CD4-positive, alpha-beta T cell treated with Interferon alpha-2 for 1 hour (primary cell): Measurements from ENCODE around the gene PIP5K1B.
A peak's percentile ranks its signal among the peaks of the same experiment; 100 is the strongest.
"Not testable (repeated sequence)": the region's sequence is repeated elsewhere in the genome, so short reads cannot be mapped to it uniquely, and the experiment has no call there.

Source experiments
- DNase-seq, 2 donors: peaks; one replicate each; pipeline ENCODE4 v3.0.0-alpha.2; 2020 to 2022

The PIP5K1B gene

DNA sequence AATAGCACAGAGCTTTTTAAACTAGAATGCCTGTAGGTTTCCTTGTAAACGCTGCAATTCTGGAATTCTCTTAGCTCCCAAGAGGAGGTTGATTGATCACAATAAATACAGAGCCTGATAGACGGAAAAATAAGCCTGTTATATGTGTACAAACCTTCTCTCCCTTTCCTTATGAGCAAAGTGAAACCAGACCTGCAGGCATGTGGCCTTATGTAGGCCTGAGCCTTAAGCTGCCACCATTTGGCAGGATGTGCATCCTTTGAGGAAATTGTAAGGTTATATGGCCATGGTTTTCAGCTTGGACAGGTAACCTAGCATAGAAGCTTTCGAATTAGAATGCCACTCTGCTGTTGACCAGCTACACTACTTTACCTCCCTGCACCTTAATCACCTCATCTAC, 259.7 kb downstream of the PIP5K1B start:
- DNase-seq = no peak

DNA sequence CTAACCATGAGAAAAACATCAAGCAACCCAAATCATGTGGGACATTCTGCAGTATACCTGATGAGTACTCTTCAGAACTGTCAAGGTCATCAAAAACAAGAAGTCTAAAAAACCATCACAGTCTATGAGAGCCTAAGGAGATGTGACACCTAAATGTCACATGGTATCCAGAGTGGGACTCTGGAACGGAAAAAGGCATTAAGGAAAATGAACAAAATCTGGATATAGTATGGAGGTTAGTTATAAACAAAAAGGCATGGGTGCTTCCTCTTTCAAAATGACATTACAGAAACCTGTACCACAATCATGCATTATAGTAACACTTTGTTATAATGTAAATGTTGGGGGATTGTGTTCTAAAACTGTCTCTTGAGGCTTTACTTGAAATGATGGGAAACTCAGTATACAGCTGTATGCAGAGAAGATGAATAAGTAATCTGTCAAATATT, 261.5 kb downstream of the PIP5K1B start:
- no peak for DNase-seq

GRCh38 chr9:68967800-68968199, 262.8 kb downstream of the PIP5K1B start:
- DNase-seq = no peak

DNA sequence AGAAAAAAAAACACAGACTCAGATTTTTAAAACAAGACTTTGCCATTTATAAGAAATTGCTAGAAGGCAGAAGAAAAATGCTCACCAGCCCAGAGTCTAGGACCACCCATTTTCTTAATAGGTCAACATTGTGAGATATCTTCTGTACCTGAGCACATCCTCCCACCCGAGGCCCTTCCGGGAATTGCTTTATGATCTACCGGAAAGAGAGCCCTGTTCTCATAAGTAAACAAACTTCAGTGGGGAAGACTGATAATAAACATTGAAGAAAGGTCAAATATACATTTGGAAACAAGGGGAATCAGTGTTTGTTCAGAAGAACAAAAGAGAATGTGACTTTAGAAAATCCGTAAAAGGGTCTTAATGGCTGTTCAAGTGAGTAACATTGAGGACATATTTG, 264.5 kb downstream of the PIP5K1B start:
- DNase-seq = no peak

- no peak for DNase-seq
Measured at GRCh38 chr9:68970151-68970550, 265.1 kb downstream of the PIP5K1B start.

DNA sequence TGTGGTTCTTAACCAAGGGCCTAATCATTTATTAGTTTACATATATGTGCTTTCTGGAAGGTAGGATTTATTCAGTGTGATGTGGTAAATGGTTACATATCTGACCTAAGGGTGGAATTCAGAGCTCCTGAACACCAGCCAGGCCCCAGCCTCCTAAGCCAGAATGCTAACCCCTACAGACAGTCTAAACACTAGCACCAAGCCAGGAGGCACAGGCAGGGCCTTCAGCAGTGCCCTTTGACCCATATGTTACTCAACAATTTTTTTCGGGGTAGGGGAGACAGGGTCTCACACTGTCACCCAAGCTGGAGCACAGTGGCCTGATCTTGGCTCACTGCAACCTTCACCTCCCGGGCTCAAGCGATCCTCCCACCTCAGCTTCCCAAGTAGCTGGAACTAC, 268.6 kb downstream of the PIP5K1B start:
- DNase-seq = no peak

DNA sequence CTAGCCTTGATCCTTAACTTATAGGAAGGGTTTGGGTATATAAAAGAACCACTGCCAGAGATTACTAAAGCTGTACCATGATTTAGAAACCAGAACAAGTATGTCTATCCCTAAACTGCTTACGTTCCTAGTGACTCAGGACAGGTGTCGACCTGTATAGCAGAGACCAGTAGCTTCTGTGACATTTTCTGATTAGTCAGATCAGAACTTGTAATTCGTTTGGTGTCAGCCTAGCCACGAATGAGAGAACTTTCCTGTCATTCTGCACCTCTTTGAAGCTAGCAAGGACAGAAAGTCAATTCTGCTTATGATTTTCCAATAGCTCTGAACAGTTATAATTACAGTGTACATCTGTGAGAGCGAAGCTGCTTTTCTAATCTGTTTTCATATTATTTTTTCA, 269.4 kb downstream of the PIP5K1B start:
- DNase-seq = no peak

GRCh38 chr9:68974901-68975300, 269.9 kb downstream of the PIP5K1B start:
- DNase-seq = no peak

DNA sequence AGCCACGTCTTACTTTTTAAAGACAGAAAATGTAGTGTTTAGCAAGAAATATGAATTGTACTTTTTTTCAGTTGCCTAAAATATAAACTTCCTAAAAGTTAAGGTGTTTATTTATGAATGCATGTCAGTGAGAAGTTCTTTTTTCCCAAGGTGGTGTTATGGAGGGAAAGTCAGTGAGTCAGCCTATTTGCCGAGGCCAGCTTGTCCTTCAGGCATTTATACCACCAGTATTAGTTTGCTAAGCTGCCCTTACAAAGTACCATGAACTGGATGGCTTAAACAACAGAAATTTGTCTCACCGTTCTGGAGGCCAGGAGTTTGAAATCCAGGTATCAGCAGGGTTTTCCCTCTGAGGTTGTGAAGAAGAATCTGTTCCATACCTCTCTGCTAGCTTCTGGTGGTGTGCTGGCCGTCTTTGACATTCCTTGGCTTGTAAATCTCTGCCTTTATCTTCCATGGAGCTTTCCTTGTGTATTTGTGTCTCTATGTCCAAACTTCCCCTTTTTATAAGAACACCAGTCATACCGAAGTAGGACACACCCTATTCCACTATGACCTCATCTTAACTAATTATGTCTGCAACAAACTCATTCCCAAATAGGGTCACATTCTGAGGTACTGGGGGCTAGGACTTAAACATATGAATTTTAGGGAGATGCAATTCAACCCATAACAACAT, 270.5 kb downstream of the PIP5K1B start:
- DNase-seq = no peak

DNA sequence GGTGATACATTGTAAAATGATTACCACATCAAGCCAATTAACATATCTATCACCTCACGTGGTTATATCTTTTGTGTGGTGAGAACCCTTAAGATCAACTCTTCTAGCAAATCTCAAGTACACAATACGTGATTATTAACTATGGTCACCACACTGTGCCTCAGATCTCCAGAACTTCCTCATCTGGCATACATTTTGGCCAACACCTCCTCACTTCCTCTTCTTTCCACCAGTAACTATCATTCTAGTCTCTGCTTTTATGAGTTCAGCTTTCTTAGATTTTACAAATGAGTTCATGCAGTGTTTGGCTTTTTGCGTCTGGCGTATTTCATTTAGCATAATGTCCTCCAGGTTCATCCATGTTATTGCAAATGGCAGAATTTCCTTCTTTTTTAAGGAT, 273.0 kb downstream of the PIP5K1B start:
- DNase-seq = peak in 1 of 2 donors; percentile 30

DNA sequence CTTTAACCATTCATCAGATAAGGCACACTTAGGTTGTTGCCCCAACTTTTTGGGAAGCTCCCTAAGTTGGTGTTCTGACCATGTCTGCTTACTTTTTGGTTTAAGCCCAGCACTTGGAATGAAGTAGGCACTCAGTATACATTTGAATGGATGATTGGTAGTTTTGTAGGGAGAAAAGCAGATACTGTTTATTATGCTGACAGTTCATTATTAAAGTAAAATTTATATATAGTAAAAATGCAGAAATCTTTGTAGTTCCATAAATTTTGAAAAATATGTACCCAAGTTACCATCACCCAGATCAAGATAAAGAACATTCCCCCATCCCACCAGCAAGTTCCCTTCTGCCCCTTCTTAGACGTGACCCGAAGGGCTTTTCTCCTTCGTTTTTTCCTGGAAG, 273.5 kb downstream of the PIP5K1B start:
- no peak for DNase-seq

- DNase-seq = no peak
Measured at GRCh38 chr9:68979538-68980314, 274.7 kb downstream of the PIP5K1B start.

GRCh38 chr9:68980341-68980914, 275.4 kb downstream of the PIP5K1B start:
- DNase-seq = no peak

- no peak for DNase-seq
Measured at GRCh38 chr9:68981789-68982188, 276.7 kb downstream of the PIP5K1B start.

- no peak for DNase-seq
Measured at GRCh38 chr9:68983008-68983411, 278.0 kb downstream of the PIP5K1B start.

GRCh38 chr9:68983522-68984424, 278.7 kb downstream of the PIP5K1B start:
- no peak for DNase-seq

- DNase-seq = not testable (repeated sequence)
Measured at GRCh38 chr9:68986949-68987348, 281.9 kb downstream of the PIP5K1B start.

DNA sequence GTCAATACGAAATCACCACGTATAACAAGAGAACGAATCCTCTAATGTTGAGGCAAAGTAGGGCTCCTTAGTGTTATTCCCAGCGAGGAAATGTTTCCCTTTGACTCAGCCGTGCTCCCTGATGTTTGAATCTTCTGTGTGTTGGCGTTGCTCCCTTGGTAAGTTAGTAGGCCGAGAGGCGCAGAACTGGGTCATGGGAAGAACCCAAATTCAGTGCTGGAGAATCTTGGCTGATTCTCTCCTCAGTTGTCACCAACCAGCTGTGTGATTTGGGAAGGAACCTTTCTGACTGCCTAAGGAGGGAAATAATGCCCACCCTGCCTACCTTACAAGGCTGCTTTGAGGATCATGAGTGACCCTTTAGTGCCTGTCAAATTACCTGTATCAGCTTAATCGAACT, 286.4 kb downstream of the PIP5K1B start:
- DNase-seq = no peak

- DNase-seq = no peak
Measured at GRCh38 chr9:68995776-68996175, 290.7 kb downstream of the PIP5K1B start.

GRCh38 chr9:68996462-68996861, 291.4 kb downstream of the PIP5K1B start:
- DNase-seq = no peak

DNA sequence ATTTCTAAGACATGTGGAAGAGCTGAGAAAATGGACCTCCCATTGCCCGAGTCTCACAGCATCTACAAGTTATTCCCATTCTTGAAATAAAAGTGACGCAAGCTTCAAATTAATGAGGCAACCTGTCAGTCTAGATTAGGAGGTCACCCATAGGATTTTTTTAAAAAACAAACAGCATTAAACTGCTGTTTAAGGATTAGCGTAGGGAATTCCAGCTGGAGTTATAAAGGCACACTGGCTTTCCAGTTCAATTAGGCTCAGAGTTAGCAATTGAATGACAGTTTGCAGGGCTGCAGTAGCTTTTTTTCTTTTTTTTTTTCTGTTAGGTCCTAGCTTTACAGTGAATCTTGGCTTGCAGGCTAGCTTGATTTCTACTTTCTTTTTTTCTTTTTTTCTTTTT, 292.6 kb downstream of the PIP5K1B start:
- DNase-seq = no peak

GRCh38 chr9:68998385-68998784, 293.3 kb downstream of the PIP5K1B start:
- no peak for DNase-seq

DNA sequence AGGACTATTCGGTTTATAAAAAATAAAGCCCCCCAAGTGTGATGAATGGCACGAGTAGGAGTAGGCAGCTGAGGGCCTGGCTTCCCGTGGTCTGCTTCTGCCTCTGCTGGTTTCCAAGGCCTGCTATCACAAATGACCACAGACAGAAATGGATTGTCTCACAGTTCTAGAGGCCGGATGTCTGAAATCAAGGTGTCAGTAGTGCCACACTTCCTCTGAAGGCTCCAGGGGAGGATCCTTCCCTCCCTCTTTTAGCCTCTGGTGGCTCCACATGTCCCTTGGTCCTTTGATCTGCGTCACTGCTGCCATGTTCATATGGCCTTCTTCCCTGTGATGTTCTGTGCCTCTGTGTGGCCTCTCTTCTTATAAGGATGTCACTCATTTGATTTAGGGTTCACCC, 293.8 kb downstream of the PIP5K1B start:
- no peak for DNase-seq
